ENCODE measurements around the gene MGAT4A. TPM values are rescaled to one million over a fixed set of nuclear protein-coding genes. Genes with fewer than 3 reads are reported as not detected.

MGAT4A gene
- total RNA-seq, 1 donor from 2014 or later = 12.2 TPM

DNA sequence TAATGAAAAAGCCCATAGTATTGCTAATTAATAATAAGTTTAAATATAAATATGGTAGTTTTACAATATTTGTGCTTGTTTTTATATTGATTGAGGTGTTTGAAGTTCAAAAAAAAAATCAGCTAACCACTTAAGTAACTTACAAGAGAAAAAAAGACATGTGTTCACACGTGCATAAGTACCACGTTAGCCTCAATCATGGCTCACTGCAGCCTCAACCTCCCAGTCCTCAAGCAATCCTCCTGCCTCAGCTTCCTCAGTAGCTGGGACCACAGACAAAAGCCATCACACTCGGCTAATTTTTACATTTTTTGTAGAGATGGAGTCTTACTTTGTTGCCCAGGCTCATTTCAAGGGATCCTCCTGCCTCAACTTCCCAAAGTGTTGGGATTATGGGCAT lies 19.4 kb downstream of the MGAT4A start:
- Mint-ChIP-seq H3K4me1 (no peaks in the 10 kb centered on the region), H3K9me3 (no peaks in the 10 kb centered on the region), H3K4me3 (no peak overlapping the region), H3K27me3 (ENCODE audit: low read depth) (peaks cover 8% of the 10 kb centered on the region), H3K36me3 (ENCODE audit: low read depth) (no peaks in the 10 kb centered on the region), H3K27ac (ENCODE audit: unreplicated experiment) (no peak overlapping the region)
- TF ChIP-seq, protein P1, sequence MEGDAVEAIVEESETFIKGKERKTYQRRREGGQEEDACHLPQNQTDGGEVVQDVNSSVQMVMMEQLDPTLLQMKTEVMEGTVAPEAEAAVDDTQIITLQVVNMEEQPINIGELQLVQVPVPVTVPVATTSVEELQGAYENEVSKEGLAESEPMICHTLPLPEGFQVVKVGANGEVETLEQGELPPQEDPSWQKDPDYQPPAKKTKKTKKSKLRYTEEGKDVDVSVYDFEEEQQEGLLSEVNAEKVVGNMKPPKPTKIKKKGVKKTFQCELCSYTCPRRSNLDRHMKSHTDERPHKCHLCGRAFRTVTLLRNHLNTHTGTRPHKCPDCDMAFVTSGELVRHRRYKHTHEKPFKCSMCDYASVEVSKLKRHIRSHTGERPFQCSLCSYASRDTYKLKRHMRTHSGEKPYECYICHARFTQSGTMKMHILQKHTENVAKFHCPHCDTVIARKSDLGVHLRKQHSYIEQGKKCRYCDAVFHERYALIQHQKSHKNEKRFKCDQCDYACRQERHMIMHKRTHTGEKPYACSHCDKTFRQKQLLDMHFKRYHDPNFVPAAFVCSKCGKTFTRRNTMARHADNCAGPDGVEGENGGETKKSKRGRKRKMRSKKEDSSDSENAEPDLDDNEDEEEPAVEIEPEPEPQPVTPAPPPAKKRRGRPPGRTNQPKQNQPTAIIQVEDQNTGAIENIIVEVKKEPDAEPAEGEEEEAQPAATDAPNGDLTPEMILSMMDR (conservative IDR thresholded peaks at IDR 0.05) = no peak
- DNase-seq (ENCODE audit: low read depth, low spot score) = no peak

DNA sequence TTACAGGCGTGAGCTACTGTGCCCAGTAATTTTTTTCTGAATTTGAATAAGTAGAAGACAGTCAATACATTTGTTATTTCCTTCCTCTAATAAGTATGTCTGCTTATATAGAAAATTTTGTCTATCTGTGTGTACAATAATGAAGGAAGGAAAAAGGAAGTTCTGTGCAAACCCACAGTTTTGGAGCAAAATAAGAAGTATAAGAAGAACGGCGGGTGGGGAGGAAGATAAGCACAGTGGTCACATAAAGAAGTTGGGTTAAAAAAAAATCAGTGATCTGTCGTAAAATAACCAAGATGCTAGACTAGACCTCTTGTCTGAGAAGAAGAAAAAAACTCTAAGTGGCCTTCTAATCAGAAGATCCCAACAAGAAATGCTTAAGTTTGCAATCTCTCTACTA lies 20.2 kb downstream of the MGAT4A start:
- DNase-seq (ENCODE audit: low read depth, low spot score) = no peak
- Mint-ChIP-seq H3K36me3 (ENCODE audit: low read depth) (no peaks in the 10 kb centered on the region), H3K4me1 (no peaks in the 10 kb centered on the region), H3K9me3 (no peaks in the 10 kb centered on the region), H3K27me3 (ENCODE audit: low read depth) (peaks cover 8% of the 10 kb centered on the region), H3K4me3 (no peak overlapping the region), H3K27ac (ENCODE audit: unreplicated experiment) (no peak overlapping the region)
- TF ChIP-seq, protein P1 (conservative IDR thresholded peaks at IDR 0.05) = no peak

GRCh38 chr2:98709535-98709934 lies 21.4 kb downstream of the MGAT4A start:
- TF ChIP-seq, protein P1 (conservative IDR thresholded peaks at IDR 0.05) = no peak
- DNase-seq (ENCODE audit: low read depth, low spot score) = no peak
- Mint-ChIP-seq H3K27ac (ENCODE audit: unreplicated experiment) (no peak overlapping the region), H3K9me3 (no peaks in the 10 kb centered on the region), H3K4me1 (no peaks in the 10 kb centered on the region), H3K36me3 (ENCODE audit: low read depth) (no peaks in the 10 kb centered on the region), H3K4me3 (no peak overlapping the region), H3K27me3 (ENCODE audit: low read depth) (peaks cover 8% of the 10 kb centered on the region)

GRCh38 chr2:98708396-98709186 lies 22.3 kb downstream of the MGAT4A start:
- Mint-ChIP-seq H3K27me3 (ENCODE audit: low read depth) (peaks cover 8% of the 10 kb centered on the region), H3K27ac (ENCODE audit: unreplicated experiment) (no peak overlapping the region), H3K4me3 (no peak overlapping the region), H3K9me3 (no peaks in the 10 kb centered on the region), H3K36me3 (ENCODE audit: low read depth) (no peaks in the 10 kb centered on the region), H3K4me1 (no peaks in the 10 kb centered on the region)
- TF ChIP-seq, protein P1 (conservative IDR thresholded peaks at IDR 0.05) = no peak
- no peak for DNase-seq (ENCODE audit: low read depth, low spot score)

DNA sequence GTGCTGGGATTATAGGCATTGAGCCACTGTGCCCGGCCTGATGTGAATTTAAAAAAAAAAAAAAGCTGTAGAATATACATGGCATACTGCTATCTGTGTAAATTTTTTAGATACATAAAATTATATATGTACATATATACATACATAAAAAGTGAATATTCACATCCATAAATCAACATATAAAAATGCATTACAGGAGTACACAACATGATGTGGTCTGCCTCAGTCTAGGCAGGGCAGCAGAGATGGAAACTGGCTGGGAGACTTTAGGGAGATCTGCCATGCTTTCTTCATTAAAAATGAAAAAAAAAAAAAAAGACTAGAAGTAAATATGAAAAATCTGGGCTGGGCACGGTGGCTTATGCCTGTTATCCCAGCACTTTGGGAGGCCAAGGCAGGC lies 24.3 kb downstream of the MGAT4A start:
- TF ChIP-seq, protein P1 (conservative IDR thresholded peaks at IDR 0.05) = no peak
- Mint-ChIP-seq H3K4me1 (no peaks in the 10 kb centered on the region), H3K27me3 (ENCODE audit: low read depth) (no peaks in the 10 kb centered on the region), H3K36me3 (ENCODE audit: low read depth) (no peaks in the 10 kb centered on the region), H3K9me3 (no peaks in the 10 kb centered on the region), H3K4me3 (no peak overlapping the region), H3K27ac (ENCODE audit: unreplicated experiment) (no peak overlapping the region)
- DNase-seq (ENCODE audit: low read depth, low spot score) = no peak
